Osteoblast (primary cell): ENCODE results near the gene BICDL1. TPM values are rescaled to one million over a fixed set of nuclear protein-coding genes. Genes with fewer than 3 reads are reported as not detected.

Source experiments
- DNase-seq: peaks from one replicate; pipeline ENCODE4 v3.0.0; 2011; ENCODE audit warnings: low spot score, mixed read lengths; ENCODE audit not compliant: insufficient read length; ENCODE audit errors: missing footprints
- H2AFZ ChIP-seq: 2 replicates; pipeline ENCODE4 v1.6.0; 2011; ENCODE audit warnings: mild to moderate bottlenecking, low read length
- H3K27ac ChIP-seq: 2 replicates; pipeline ENCODE4 v1.5.1; 2011; ENCODE audit warnings: mild to moderate bottlenecking, low read depth, low read length, moderate library complexity
- H3K27me3 ChIP-seq: 2 replicates; pipeline ENCODE4 v1.6.0; 2012; ENCODE audit warnings: mild to moderate bottlenecking, control low read depth, inconsistent platforms, low read length, moderate library complexity; ENCODE audit not compliant: insufficient read depth
- H3K36me3 ChIP-seq: 2 replicates; pipeline ENCODE4 v1.5.1; 2011; ENCODE audit warnings: mild to moderate bottlenecking, low read length, control low read depth, moderate library complexity; ENCODE audit not compliant: insufficient read depth
- H3K4me1 ChIP-seq: 2 replicates; pipeline ENCODE4 v1.5.1; 2011; ENCODE audit warnings: mild to moderate bottlenecking, low read length, control low read depth, moderate library complexity; ENCODE audit not compliant: insufficient read depth
- H3K4me2 ChIP-seq: 2 replicates; pipeline ENCODE4 v1.6.0; 2011; ENCODE audit warnings: mild to moderate bottlenecking, low read length; ENCODE audit not compliant: insufficient read depth
- H3K4me3 ChIP-seq: fragments of 200-600 bp; sonication (generic); 3 replicates; pipeline ENCODE4 v1.5.1; 2012; ENCODE audit warnings: mild to moderate bottlenecking, low read length, inconsistent platforms; ENCODE audit not compliant: insufficient read depth
- H3K79me2 ChIP-seq: 2 replicates; pipeline ENCODE4 v1.6.0; 2012; ENCODE audit warnings: mild to moderate bottlenecking, low read length, control low read depth, inconsistent platforms; ENCODE audit not compliant: insufficient read depth
- H3K9me3 ChIP-seq: 2 replicates; pipeline ENCODE4 v1.5.1; 2011; ENCODE audit warnings: low read depth, low read length, control low read depth
- H4K20me1 ChIP-seq: 2 replicates; pipeline ENCODE4 v1.6.0; 2012; ENCODE audit warnings: mild to moderate bottlenecking, low read length, control low read depth; ENCODE audit not compliant: insufficient read depth
- CTCF ChIP-seq: IDR thresholded peaks from 2 replicates; pipeline ENCODE4 v1.5.1; 2011; ENCODE audit warnings: mild to moderate bottlenecking, low read depth, low read length, moderate library complexity; ENCODE audit errors: extremely low read depth
- total RNA-seq: library from RNA; depleted of rRNA; stranded (reverse); fragments of >200 nt; gene quantifications from 2 replicates; pipeline ENCODE4 v1.2.3, GENCODE V29; 2012

Gene BICDL1
- total RNA-seq, 1 donor: not detected

GRCh38 chr12:120125029-120125428 lies 136.0 kb downstream of the BICDL1 start:
- TF ChIP-seq CTCF: no peak
- no peak for DNase-seq
- Histone ChIP-seq H3K79me2 (no peaks in the 10 kb centered on the region), H3K36me3 (peaks cover 42% of the 10 kb centered on the region), H3K4me1 (peaks cover 11% of the 10 kb centered on the region), H4K20me1 (peaks cover 5% of the 10 kb centered on the region), H3K27ac (no peak overlapping the region), H3K4me2 (no peak overlapping the region), H3K4me3 (no peak overlapping the region), H2AFZ (no peak overlapping the region), H3K27me3 (no peaks in the 10 kb centered on the region), H3K9me3 (no peaks in the 10 kb centered on the region)

DNA sequence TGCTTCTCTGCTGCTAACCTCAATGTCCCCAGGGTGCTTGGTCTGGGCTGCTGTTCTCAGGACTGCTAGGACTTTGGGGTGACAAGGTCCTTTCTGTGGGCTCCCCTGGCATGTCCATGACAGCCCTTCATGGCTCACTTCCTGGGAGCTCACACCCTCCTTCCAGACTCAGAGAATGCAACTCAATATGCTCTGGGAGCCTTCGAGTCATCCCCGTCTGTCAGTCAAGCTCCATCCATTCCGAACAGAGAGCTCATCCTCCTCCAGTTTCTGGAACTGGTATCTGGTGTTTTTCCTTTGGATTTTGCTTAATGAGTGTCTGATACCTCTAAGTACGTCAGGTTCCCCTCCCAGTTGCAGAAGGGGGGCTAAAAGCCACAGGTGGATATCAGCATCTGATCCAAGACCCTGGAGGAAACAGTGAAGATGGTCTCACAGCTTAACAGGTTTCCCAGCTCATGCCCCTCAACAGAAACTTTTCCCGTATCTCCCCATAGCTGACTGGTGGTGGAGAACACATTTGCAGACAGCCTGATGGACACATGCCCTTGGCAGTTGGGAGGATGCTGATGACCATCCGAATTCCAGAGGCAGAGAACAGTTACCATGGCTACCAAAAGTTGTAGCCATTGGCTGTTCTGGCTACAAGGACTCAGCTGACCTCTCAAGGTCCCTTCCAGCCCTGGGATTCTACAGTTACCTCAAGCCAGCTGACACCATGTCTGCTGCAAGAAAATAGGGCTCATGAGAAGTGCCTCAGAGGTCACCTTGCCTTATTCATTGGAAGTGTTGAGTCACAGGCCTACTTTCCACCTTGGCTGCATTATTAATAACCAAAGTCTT lies 137.0 kb downstream of the BICDL1 start:
- Histone ChIP-seq H4K20me1 (peaks cover 5% of the 10 kb centered on the region), H3K4me2 (no peak overlapping the region), H3K27me3 (no peaks in the 10 kb centered on the region), H3K9me3 (no peaks in the 10 kb centered on the region), H3K36me3 (peaks cover 52% of the 10 kb centered on the region), H3K79me2 (no peaks in the 10 kb centered on the region), H3K4me3 (no peak overlapping the region), H3K27ac (peak overlapping the region; percentile 8), H2AFZ (no peak overlapping the region), H3K4me1 (peaks cover 11% of the 10 kb centered on the region)
- no peak for TF ChIP-seq CTCF
- DNase-seq: peak; percentile 85

DNA sequence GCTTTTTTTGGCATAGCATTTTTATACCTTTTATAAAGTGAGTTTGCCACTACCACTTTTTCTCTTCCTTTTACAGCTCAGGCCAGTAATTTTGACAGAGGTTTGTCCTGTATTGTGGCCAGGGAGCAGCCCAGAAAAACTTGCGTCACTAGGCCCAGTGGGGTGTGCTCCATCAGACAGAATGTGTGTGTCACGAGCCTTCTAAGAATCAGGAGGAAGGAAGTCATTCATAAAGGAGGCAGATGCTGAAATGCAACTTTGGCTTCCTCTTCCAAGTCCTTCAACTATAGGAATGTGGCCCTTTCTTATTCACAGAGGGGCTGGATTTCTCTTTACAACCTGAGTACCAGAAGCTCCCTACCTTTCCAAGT lies 137.6 kb downstream of the BICDL1 start:
- H3K36me3 ChIP-seq: peaks cover 58% of the 10 kb centered on the region
- H3K27me3 ChIP-seq: no peaks in the 10 kb centered on the region
- H3K4me3 ChIP-seq: no peak overlapping the region
- peak overlapping the region; percentile 8 for H3K27ac ChIP-seq
- no peaks in the 10 kb centered on the region for H3K79me2 ChIP-seq
- H3K4me2 ChIP-seq: no peak overlapping the region
- H3K9me3 ChIP-seq: no peaks in the 10 kb centered on the region
- peaks cover 11% of the 10 kb centered on the region for H3K4me1 ChIP-seq
- no peak overlapping the region for H2AFZ ChIP-seq
- no peak for TF ChIP-seq CTCF
- DNase-seq: peak; percentile 77
- peaks cover 5% of the 10 kb centered on the region for H4K20me1 ChIP-seq

DNA sequence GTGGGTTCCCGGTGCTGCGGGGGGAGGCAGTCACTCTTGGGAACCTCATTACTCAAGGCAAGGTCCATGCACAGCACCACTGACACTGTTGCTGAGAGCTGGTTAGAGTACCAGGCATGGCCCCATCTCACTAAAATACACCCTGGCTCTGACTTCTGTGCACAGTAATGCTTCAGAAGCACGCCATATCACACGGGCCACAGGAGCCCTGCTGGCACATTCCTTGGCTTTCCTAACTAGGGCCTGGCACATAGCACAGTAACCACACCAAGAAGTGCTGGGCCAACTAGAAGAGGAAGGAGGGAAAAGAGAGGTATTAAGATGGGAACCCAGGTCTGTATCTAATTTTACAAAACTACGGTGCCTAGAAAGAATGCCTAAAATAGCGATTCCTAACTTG lies 141.0 kb downstream of the BICDL1 start:
- peaks cover 15% of the 10 kb centered on the region for H4K20me1 ChIP-seq
- H3K27ac ChIP-seq: no peak overlapping the region
- no peak for TF ChIP-seq CTCF
- no peak overlapping the region for H3K4me2 ChIP-seq
- peaks cover 89% of the 10 kb centered on the region for H3K36me3 ChIP-seq
- no peaks in the 10 kb centered on the region for H3K27me3 ChIP-seq
- H2AFZ ChIP-seq: no peak overlapping the region
- H3K79me2 ChIP-seq: no peaks in the 10 kb centered on the region
- no peak overlapping the region for H3K4me3 ChIP-seq
- no peak for DNase-seq
- H3K9me3 ChIP-seq: no peaks in the 10 kb centered on the region
- peaks cover 11% of the 10 kb centered on the region for H3K4me1 ChIP-seq
